ENCODE data around the gene PRELID3B. TPM values are rescaled to one million over a fixed set of nuclear protein-coding genes. Genes with fewer than 3 reads are reported as not detected.

PRELID3B gene
- total RNA-seq, 1 donor from 2014 or later, result 123 TPM

DNA sequence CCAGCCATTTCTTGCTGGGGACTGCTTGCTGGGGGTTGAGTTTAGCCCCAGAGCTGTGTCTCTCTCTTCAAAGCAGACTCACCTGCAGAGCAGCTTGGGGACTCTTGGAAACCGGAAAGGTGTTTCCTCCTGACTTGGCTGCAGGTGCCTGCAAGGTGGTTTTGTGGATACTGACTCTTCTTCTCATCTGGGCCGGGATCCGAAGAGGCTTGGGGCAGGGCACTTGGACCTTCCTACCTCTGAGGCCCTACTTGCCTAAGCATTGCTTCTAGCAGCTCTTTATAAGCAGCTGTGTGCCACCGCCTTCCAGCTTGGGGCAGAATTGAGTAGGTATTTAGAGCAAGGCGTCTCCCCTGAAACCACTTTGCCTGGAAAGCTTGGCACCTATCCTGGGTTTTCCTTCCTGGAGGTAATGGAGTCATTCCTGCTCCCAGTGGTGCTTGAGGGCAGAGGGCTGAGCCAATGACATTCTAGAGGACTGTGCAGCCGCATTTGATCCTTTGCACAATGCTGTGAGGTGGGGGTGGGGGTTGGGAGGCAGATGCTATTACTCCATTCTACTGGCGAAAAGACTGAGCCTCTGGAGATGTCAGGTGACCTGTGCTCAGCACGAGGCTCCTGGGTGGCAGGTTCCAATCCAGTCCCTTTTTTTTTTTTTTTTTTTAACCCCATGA is 32.1 kb downstream of the PRELID3B start:
- Mint-ChIP-seq H3K27me3 (ENCODE audit: insufficient read depth) (peaks cover 2% of the 10 kb centered on the region), H3K36me3 (ENCODE audit: low read depth) (peaks cover 2% of the 10 kb centered on the region), H3K27ac (no peak overlapping the region), H3K4me1 (ENCODE audit: low read depth) (peaks cover 33% of the 10 kb centered on the region), H3K4me3 (no peak overlapping the region), H3K9me3 (no peaks in the 10 kb centered on the region)
- intact Hi-C loops (cut with micrococcal nuclease), result no loop called here
- no peak for DNase-seq (ENCODE audit: low spot score)

DNA sequence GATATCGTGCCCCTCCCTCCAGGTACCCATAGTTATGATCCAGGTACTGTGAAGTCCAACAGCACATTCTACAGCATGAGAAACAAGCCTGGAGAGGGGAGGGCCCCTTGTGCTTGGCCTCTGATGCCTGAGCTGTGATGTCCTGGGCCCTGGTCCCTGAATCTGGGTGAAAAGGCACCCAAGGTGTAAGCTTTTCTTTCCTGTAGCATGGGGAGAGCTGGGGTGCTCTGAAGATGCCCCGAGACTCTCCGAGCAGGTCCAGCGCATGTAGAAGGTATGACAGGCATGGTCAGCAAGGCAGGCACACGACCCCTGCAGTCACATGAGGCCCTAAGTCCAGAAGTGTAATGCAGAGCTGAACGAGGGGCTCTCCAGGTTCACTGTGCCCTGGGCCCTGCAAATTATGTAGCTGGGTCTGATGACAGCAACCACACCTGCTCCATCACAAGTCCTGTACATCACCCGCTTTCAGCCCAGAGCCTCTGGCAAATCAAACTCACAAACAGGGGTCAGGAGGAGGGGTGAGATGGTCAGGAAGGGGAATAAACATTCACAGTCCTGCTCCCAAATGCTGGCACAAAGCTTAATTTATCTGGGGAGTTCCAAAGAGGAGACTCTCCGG is 33.8 kb downstream of the PRELID3B start:
- Mint-ChIP-seq H3K27me3 (ENCODE audit: insufficient read depth) (peaks cover 2% of the 10 kb centered on the region), H3K9me3 (no peaks in the 10 kb centered on the region), H3K4me3 (no peak overlapping the region), H3K36me3 (ENCODE audit: low read depth) (peaks cover 5% of the 10 kb centered on the region), H3K4me1 (ENCODE audit: low read depth) (peaks cover 39% of the 10 kb centered on the region), H3K27ac (no peak overlapping the region)
- intact Hi-C loops (cut with micrococcal nuclease), result no loop called here
- DNase-seq (ENCODE audit: low spot score), result no peak

DNA sequence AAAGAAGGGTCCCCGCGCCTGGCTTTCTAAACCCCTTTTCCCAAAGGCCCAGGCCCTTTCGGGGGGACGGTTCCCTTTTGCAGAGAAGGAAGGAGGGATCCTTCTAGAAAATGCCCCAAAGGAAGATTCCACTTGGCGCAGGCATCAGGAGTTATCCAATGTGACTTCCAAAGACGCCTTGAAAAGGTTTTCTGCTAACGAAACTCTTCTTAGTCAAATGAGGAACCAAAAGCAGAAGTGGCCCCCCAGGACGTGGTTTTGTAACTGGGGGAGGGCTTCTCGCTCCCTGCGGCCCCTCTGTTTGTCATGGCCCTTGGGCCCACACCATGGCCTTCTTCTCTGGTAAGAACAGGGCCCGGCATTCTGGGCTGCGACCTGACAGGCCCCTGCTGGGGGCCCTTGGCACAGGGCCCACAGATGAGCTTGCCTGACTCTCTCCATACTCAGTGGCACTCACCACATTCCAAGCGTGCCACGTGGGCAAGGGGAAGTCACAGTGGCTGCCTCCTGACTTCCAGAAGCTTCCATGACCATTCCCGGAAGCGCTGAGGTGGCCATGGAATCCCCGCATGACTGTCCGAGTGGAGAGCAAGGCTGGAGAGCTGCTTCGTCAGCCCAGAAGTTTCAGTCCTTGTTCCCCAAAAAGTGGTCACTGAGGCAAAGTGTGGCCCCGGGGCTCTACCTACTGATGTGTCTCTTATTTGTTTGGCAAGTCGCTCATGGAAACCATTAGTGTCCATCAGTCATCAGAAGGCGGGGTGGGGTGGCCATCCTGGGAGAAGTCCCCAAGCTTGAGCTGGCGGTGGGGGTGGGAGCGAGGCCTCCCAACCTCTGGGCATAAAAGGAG is 34.7 kb downstream of the PRELID3B start:
- no peaks in the 10 kb centered on the region for H3K27me3 Mint-ChIP-seq (ENCODE audit: insufficient read depth)
- peaks cover 12% of the 10 kb centered on the region for H3K36me3 Mint-ChIP-seq (ENCODE audit: low read depth)
- intact Hi-C loops (cut with micrococcal nuclease), result loop anchor here (1.0 kb wide), 2 partner anchors 24 to 27 kb away; partner anchors contain the start of genes ATP5F1E and NELFCD
- peaks cover 40% of the 10 kb centered on the region for H3K4me1 Mint-ChIP-seq (ENCODE audit: low read depth)
- peak overlapping the region; percentile 81 for H3K4me3 Mint-ChIP-seq
- peak overlapping the region; percentile 83 for H3K27ac Mint-ChIP-seq
- no peaks in the 10 kb centered on the region for H3K9me3 Mint-ChIP-seq
- no peak for DNase-seq (ENCODE audit: low spot score)

DNA sequence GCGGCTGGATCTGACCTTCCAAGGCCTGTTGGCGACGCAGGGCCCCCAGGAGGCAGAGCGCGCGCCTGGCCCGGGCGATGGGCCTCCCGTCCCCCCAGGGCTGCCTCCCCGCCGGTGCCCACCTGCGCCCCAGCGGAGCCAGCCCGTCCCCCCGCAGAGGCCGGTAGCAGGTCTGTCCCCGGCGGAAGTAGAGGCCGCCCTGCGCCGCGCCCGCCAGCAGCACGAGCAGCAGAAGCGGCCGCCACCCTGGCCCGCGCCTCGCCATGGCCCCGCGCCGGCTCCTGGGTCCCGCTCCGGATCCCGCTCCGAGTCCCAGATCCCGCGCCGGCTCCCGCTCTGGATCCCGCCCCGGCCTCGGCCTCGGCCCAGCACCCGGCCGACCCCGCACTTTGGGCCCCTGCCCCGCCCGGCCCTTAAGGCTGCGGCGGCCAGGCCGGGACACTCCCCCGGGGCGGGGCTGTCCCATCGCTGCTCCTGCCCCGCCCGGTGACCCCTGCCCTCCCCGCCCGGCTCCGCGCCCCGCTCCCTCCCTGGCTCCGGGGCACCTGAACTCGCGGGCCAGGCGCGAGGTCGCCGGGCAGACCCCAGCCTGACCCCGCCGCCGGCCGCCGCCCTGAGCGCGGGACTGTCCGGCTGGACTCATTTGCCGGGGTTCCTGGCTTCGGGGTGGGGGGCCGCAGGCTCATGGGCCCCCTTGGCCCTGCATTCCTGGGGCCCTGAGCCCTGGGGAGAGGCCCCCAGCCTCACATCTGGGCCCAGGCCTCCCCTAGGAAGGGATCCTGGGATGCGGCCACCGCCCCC is 35.5 kb downstream of the PRELID3B start, which contains the start of gene CTSZ:
TSS of gene CTSZ (minus strand) at position 391 of the 801 bp plus-strand sequence. CDS start at position 265, 126 bp downstream.
- Mint-ChIP-seq H3K36me3 (ENCODE audit: low read depth) (peaks cover 15% of the 10 kb centered on the region), H3K4me3 (peak within 1 kb of the TSS; percentile 85), H3K9me3 (no peaks in the 10 kb centered on the region), H3K27ac (peak within 1 kb of the TSS; percentile 83), H3K27me3 (ENCODE audit: insufficient read depth) (no peaks in the 10 kb centered on the region), H3K4me1 (ENCODE audit: low read depth) (peaks cover 47% of the 10 kb centered on the region)
- intact Hi-C loops (cut with micrococcal nuclease), result loop anchor here (1.0 kb wide), 3 partner anchors 25 to 215 kb away; partner anchors contain the start of genes ATP5F1E and NELFCD
- peak; percentile 33 for DNase-seq (ENCODE audit: low spot score)

DNA sequence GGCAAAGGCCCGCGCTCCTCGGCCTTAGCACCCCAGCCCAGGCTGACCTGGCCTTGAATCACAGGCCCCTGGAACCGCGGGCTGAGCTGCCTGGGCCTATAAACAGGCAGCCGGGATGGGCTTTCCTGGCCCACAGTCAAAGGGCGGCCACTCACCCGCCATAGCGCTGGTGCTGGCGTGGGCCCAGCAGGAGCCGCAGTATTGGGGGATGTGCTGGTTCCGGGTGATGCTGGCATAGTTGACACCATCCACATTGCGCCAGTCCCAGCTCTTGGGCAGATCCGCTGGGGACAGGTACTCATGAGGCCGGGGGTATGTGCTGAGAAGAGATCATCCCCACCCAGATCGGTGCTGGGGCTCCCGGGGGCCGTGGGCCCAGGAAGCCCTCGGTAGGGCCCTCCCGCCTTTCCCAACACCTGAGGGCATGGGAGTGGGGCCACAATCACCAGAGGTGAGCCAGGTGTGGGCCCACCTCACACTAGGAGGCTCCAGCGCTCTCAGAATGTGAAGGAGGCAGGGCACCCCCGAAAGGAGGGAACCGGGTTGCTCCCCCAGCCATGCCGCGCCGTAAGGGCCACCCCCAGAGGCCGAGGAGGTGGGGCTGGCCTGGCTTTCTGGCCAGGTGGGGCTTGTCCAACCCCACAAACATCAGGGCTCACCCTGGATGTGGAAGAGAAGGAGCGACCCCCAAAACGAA is 36.3 kb downstream of the PRELID3B start:
- Mint-ChIP-seq H3K4me3 (peak overlapping the region; percentile 85), H3K9me3 (no peaks in the 10 kb centered on the region), H3K27ac (peak overlapping the region; percentile 74), H3K27me3 (ENCODE audit: insufficient read depth) (no peaks in the 10 kb centered on the region), H3K36me3 (ENCODE audit: low read depth) (peaks cover 19% of the 10 kb centered on the region), H3K4me1 (ENCODE audit: low read depth) (peaks cover 41% of the 10 kb centered on the region)
- no peak for DNase-seq (ENCODE audit: low spot score)
- intact Hi-C loops (cut with micrococcal nuclease), result loop anchor here (1.0 kb wide), 1 partner anchor 216 kb away; no protein-coding TSS in a partner anchor

DNA sequence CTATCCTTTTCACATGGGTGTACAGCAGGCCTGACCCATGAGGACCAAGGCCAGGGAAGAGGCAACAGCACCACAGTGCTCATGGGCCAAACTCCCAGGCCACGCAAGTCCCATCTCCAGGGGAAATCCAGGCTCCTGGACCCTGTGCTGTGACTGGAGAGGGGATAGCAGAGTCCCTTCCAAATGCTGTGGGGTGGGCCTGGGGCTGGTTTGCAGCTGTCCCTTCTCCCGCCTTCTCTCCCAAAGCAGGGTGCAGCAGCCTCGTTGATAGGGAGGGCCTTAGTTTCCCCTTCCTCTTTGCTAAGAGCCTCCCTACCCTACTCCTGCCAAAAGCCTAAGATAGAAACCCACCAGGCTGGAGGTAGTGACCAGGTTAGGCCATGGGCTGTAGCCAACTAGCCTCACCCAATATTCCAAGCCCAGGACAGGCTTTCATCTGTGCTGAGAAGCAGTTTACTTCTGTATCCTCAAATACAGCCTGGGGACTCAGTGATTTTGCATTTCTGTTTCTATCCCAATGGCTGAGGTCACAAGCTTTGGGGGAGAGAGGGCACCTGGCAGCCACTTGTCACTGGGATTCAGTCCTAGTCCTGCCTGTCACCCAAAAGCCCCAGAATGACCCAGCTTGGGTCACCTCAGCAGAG is 36.9 kb downstream of the PRELID3B start:
- intact Hi-C loops (cut with micrococcal nuclease), result loop anchor here (1.0 kb wide), 2 partner anchors 37 to 217 kb away; partner anchors contain the start of gene PRELID3B
- peak overlapping the region; percentile 85 for H3K4me3 Mint-ChIP-seq

DNA sequence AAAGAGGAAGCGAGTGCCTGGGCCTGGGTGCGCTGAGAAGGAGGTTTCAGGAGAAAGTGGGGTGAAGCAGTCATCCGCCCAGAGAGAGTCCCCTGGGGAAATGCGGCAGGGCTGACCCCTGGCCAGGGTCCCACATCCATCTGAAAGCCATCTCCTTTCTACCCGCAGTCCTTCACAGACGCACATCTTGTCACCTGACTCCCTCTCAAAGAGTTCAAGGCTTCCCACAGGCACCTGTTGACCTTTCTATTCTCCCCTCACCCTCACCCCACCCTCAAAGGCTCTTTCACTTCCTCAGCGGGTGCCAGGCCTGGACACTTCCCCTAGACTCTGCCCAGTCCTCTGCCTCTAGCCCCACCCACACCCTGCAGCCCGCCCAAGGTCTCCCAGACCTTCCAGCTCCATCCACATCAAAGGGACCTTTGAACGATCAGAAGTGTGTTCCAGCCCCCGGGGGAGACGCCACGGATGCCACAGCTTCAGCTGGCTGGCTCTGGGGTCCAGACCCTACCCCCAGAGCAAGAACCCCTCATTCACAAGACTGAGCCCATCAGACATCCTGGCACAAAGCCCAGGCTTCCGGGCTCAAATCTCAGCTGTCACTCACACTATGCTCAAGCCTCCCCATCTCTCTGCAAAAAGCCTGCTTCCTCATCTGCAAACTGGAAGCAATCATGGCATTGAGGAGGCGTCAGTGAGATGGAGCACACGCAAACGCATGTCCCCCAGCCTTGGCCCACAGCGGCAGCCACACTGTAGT is 37.6 kb downstream of the PRELID3B start:
- Mint-ChIP-seq H3K9me3 (no peaks in the 10 kb centered on the region), H3K4me3 (peak overlapping the region; percentile 85), H3K27me3 (ENCODE audit: insufficient read depth) (no peaks in the 10 kb centered on the region), H3K36me3 (ENCODE audit: low read depth) (peaks cover 19% of the 10 kb centered on the region), H3K4me1 (ENCODE audit: low read depth) (peaks cover 39% of the 10 kb centered on the region), H3K27ac (peak overlapping the region; percentile 79)
- peak; percentile 18 for DNase-seq (ENCODE audit: low spot score)
- intact Hi-C loops (cut with micrococcal nuclease), result loop anchor here (1.0 kb wide), 1 partner anchor 37 kb away; the partner anchor contains the start of gene PRELID3B

More for the DNA sequence above, 36.9 kb downstream of the PRELID3B start:
- DNase-seq (ENCODE audit: low spot score), result no peak
- Mint-ChIP-seq H3K27ac (peak overlapping the region; percentile 79), H3K9me3 (no peaks in the 10 kb centered on the region), H3K4me1 (ENCODE audit: low read depth) (peaks cover 39% of the 10 kb centered on the region), H3K27me3 (ENCODE audit: insufficient read depth) (no peaks in the 10 kb centered on the region), H3K36me3 (ENCODE audit: low read depth) (peaks cover 19% of the 10 kb centered on the region)

DNA sequence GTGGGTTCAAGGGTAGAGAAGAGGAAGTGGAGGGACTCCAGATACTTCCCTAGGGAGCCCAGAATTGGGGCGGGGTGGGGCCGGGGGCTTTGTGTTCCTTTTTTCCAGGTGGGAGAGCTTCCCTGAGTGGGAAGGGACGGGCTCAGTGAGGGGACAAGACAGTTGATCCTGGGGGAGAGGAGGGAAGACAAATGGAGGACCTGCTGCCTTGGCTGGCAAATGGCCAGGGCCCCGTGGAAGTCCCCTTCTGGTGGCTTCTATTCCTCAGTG is 38.2 kb downstream of the PRELID3B start:
- Mint-ChIP-seq H3K36me3 (ENCODE audit: low read depth) (peaks cover 19% of the 10 kb centered on the region), H3K27me3 (ENCODE audit: insufficient read depth) (no peaks in the 10 kb centered on the region), H3K9me3 (no peaks in the 10 kb centered on the region), H3K4me3 (peak overlapping the region; percentile 85), H3K4me1 (ENCODE audit: low read depth) (peaks cover 39% of the 10 kb centered on the region), H3K27ac (peak overlapping the region; percentile 79)
- DNase-seq (ENCODE audit: low spot score), result peak; percentile 29
- intact Hi-C loops (cut with micrococcal nuclease), result no loop called here

DNA sequence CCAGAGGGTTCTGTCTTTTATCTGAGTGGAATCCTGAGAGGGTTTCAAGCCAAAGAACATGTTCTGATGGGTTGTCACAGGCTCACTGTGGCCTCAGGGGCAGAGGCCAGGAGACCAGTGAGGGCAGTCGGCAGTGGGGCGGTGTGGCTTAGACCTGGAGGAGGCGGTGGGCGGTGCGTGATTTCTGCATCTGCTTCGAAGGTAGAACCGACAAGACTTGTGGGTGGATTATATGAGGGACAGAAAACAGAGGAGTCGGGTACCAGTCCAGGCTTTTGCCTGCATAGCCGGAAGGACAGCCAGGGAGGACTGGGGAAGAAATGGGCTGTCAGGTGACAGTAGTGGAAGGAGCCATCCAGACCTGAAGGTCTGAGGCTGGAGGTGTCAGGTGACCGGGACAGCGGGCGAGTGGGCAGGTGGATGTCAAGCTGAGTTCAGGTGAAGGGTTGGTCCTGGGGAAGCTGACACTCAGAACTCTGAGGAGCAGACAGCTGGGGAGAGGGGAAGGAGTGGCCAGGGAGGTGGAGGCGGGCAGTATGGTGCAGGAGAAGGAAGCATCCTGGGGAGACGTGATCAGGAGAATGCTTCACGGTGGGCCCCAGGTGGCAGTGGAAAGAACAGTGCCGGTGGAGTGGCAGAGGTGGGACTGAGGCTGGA is 38.6 kb downstream of the PRELID3B start:
- Mint-ChIP-seq H3K4me1 (ENCODE audit: low read depth) (peaks cover 39% of the 10 kb centered on the region), H3K36me3 (ENCODE audit: low read depth) (peaks cover 19% of the 10 kb centered on the region), H3K9me3 (no peaks in the 10 kb centered on the region), H3K27me3 (ENCODE audit: insufficient read depth) (no peaks in the 10 kb centered on the region), H3K4me3 (peak overlapping the region; percentile 85), H3K27ac (peak overlapping the region; percentile 79)
- intact Hi-C loops (cut with micrococcal nuclease), result no loop called here
- no peak for DNase-seq (ENCODE audit: low spot score)

DNA sequence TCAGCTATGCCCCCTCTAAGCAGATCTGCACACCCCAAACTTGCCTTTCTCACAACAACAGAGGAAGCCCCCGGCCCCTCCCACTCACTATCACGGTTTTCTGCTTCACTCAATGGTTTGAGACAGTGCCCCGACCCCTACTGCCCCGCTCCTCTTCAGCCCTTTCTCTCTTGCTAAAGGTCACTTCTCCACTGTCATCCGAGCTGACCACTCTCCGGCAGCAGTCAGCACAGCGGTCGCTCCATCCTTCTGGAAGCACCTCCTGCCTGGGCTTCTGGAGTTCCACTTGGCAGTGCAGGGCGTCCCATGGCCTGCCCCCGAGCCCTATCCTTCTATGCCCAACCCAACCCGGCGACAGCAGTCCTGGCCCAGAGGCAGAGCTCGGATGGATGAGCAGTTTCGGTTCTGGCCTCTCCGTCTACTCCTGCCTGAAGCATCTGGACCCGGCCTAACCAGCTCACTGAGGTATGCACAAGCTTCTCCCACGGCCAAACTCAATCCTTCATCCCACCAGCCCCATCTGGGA is 39.6 kb downstream of the PRELID3B start:
- no peak for DNase-seq (ENCODE audit: low spot score)
- Mint-ChIP-seq H3K27ac (no peak overlapping the region), H3K9me3 (no peaks in the 10 kb centered on the region), H3K36me3 (ENCODE audit: low read depth) (peaks cover 19% of the 10 kb centered on the region), H3K4me3 (no peak overlapping the region), H3K27me3 (ENCODE audit: insufficient read depth) (no peaks in the 10 kb centered on the region), H3K4me1 (ENCODE audit: low read depth) (peaks cover 39% of the 10 kb centered on the region)
- intact Hi-C loops (cut with micrococcal nuclease), result no loop called here
